ENCODE measurements around the gene SLBP. TPM values are rescaled to one million over a fixed set of nuclear protein-coding genes. Genes with fewer than 3 reads are reported as not detected.

Gene SLBP
- total and polyA plus RNA-seq, 10 of the 15 experiments (the other 5 are each of a cell fraction or from before 2014, with no cell fraction given), result 94.4 to 278 (median 158) TPM

GRCh38 chr4:1725521-1725920 lies 13.4 kb upstream of the SLBP start (continued):
- TF ChIP-seq ZBTB4 (CRISPR knock-in tag; IDR thresholded peaks at IDR 0.05), result no peak

GRCh38 chr4:1723131-1723801 lies 11.1 kb upstream of the SLBP start:
- Histone ChIP-seq H3K9me3 (replicated peaks; ENCODE audit: control insufficient read depth, insufficient read depth, low read length) (no peaks in the 10 kb centered on the region), H4K20me1 (ENCODE audit: control insufficient read depth, insufficient read depth) (peaks cover 4% of the 10 kb centered on the region), H3K4me3 (peak overlapping the region; percentile 94), H3K79me2 (ENCODE audit: control insufficient read depth, insufficient read depth, low read length) (peaks cover 66% of the 10 kb centered on the region), H2AFZ (ENCODE audit: control insufficient read depth, low read depth, low read length) (peak overlapping the region; percentile 83), H3K27me3 (replicated peaks in 1 of 2; ENCODE audit: control insufficient read depth in 2 of 2, insufficient read depth in 2 of 2, low read length in 1 of 2) (no peaks in the 10 kb centered on the region), H3K4me2 (ENCODE audit: control insufficient read depth, insufficient read depth) (peak overlapping the region; percentile 99), H3K4me1 (ENCODE audit: control insufficient read depth, insufficient read depth, low read length) (peaks cover 27% of the 10 kb centered on the region), H3K36me3 (ENCODE audit: control insufficient read depth in 2 of 2, insufficient read depth in 2 of 2, low read length in 1 of 2) (peaks cover 18 to 28% of the 10 kb centered on the region in 2 experiments; a peak in 3 of 4 replicates), H3K9ac (ENCODE audit: control insufficient read depth, insufficient read depth, low read length) (peak overlapping the region; percentile 91), H3K27ac (ENCODE audit: control insufficient read depth, insufficient read depth) (peak overlapping the region; percentile 81)
- 31% methylated on average over 12 of the region's 12 CpGs for WGBS (ENCODE audit: insufficient coverage, insufficient replicate concordance, low lambda C conversion rate, missing lambda C conversion rate)
- TSS peak; percentile 29 for BruUV-seq (replicated peaks)
- intact Hi-C loops (cut with micrococcal nuclease; ENCODE audit: unreplicated experiment), result no loop called here
- no peak for DNase-seq (ENCODE audit: low read depth, low spot score)
- peak; percentile 4 for ATAC-seq
- CTCF ChIA-PET, result interaction anchor here (0.7 to 15.5 kb wide), 9 partner anchors 9 to 367 kb away, joined by 3 to 317 read pairs (median 6); partner anchors contain the start of gene SLBP
- FAIRE-seq, result peak; percentile 88
- in situ Hi-C loops (cut with MboI), result no loop called here
- POLR2A ChIA-PET, result interaction anchor here (0.6 to 3.8 kb wide), 5 partner anchors 11 to 442 kb away, joined by 3 to 34 read pairs (median 7); partner anchors contain the start of gene SLBP
- SMC1A ChIA-PET (ENCODE audit: uncharacterized antibody, unreplicated experiment), result interaction anchor here (1.2 to 11.0 kb wide), 5 partner anchors 9 to 30 kb away, joined by 3 to 132 read pairs (median 4); partner anchors contain the start of gene SLBP
- RAD21 ChIA-PET (ENCODE audit: unreplicated experiment), result interaction anchor here (1.3 to 4.9 kb wide), 4 partner anchors 9 to 30 kb away, joined by 3 to 77 read pairs (median 5); partner anchors contain the start of gene SLBP
- TF ChIP-seq ATF2 (IDR thresholded peaks at IDR 0.05; ENCODE audit: low read length) (no peak), DPF2 (IDR thresholded peaks at IDR 0.05) (0 out of 2 replicates have a peak, but pooled peaks have one; percentile 50), NR2F1 (conservative IDR thresholded peaks at IDR 0.05) (peak; percentile 41), NKRF (conservative IDR thresholded peaks at IDR 0.05) (0 out of 2 replicates have a peak, but pooled peaks have one; percentile 31), LARP7 (IDR thresholded peaks at IDR 0.05) (0 out of 2 replicates have a peak, but pooled peaks have one; percentile 36), FOXK2 (IDR thresholded peaks at IDR 0.05) (peak; percentile 58), SRF (IDR thresholded peaks at IDR 0.05; ENCODE audit: low read depth in 2 of 2, low read length in 2 of 2) (no peak), SPI1 (IDR thresholded peaks at IDR 0.05; ENCODE audit: borderline replicate concordance, insufficient read depth, low read depth, low read length) (peak; percentile 73), TCF12 (IDR thresholded peaks at IDR 0.05; ENCODE audit: low read depth, low read length) (peak; percentile 88), MXI1 (IDR thresholded peaks at IDR 0.05; ENCODE audit: low read depth, low read length) (peak; percentile 66; the same call in 1 of the 2 replicates)

All from GM12878 (cell line).